GDM1 (cell line): Measurements from ENCODE around the gene ZKSCAN4.
A peak's percentile ranks its signal among the peaks of the same experiment; 100 is the strongest.

Experiments
- DNase-seq: peaks from one replicate; lab custom pipeline; 2025; lab: John Stamatoyannopoulos, UW

Gene ZKSCAN4

GRCh38 chr6:28252009-28252975 is at the start of gene ZKSCAN4:
Gene ZKSCAN4 (minus strand): TSS chr6:28252269. CDS start chr6:28251980, 289 bp downstream.
- peak; percentile 76 for DNase-seq

- no peak for DNase-seq
These were observed 44.5 kb upstream of the ZKSCAN4 start for GRCh38 chr6:28296520-28297060.

GRCh38 chr6:28295326-28295725 is 43.3 kb upstream of the ZKSCAN4 start:
- DNase-seq, result no peak

GRCh38 chr6:28291573-28291972 is 39.5 kb upstream of the ZKSCAN4 start:
- DNase-seq, result no peak

- no peak for DNase-seq
These were observed 30.9 kb upstream of the ZKSCAN4 start for GRCh38 chr6:28282926-28283325.

- DNase-seq, result peak; percentile 60
These were observed 29.4 kb upstream of the ZKSCAN4 start, which contains the start of gene PGBD1 for GRCh38 chr6:28281288-28282064. Gene PGBD1 (plus strand): TSS chr6:28281572. CDS start chr6:28283814, 2,242 bp downstream.

- DNase-seq, result no peak
These were observed 28.7 kb upstream of the ZKSCAN4 start for GRCh38 chr6:28280595-28281287.

- no peak for DNase-seq
These were observed 25.7 kb upstream of the ZKSCAN4 start for GRCh38 chr6:28277746-28278145.

- DNase-seq, result no peak
These were observed 22.8 kb upstream of the ZKSCAN4 start for GRCh38 chr6:28274888-28275287.

GRCh38 chr6:28269492-28269891 is 17.4 kb upstream of the ZKSCAN4 start:
- DNase-seq, result no peak

- DNase-seq, result no peak
These were observed 15.6 kb upstream of the ZKSCAN4 start for GRCh38 chr6:28267695-28268059.

- peak; percentile 78 for DNase-seq
These were observed 15.1 kb upstream of the ZKSCAN4 start, which contains the start of gene ZSCAN26 for GRCh38 chr6:28266962-28267694. Gene ZSCAN26 (plus strand): TSS chr6:28267143. CDS start chr6:28271920, 4,777 bp downstream.

- no peak for DNase-seq
These were observed 14.5 kb upstream of the ZKSCAN4 start for GRCh38 chr6:28266563-28266961.

- no peak for DNase-seq
These were observed 12.8 kb upstream of the ZKSCAN4 start for GRCh38 chr6:28264834-28265401.

- no peak for DNase-seq
These were observed 11.9 kb upstream of the ZKSCAN4 start for GRCh38 chr6:28263922-28264321.

GRCh38 chr6:28258877-28259777 is 7.1 kb upstream of the ZKSCAN4 start, which contains the start of gene NKAPL:
Gene NKAPL (plus strand): TSS chr6:28259297. CDS start chr6:28259372, 75 bp downstream.
- DNase-seq, result no peak

GRCh38 chr6:28257042-28257441 is 5.0 kb upstream of the ZKSCAN4 start:
- no peak for DNase-seq

GRCh38 chr6:28254121-28254519 is 2.1 kb upstream of the ZKSCAN4 start:
- DNase-seq, result no peak

GRCh38 chr6:28251661-28252008 is 434 bp downstream of the ZKSCAN4 start:
- no peak for DNase-seq

- no peak for DNase-seq
These were observed 1.3 kb downstream of the ZKSCAN4 start for GRCh38 chr6:28250747-28251146.
